Uterus (tissue), 2 donors: ENCODE measurements around the gene DPPA5.

Experiments used
- POLR2A ChIP-seq, 2 donors: fragments of 450-650 bp; IDR thresholded peaks; one replicate each; pipeline ENCODE4 v1.6.1; 2016; ENCODE audit warnings: antibody characterized with exemption in 2 of 2, mild to moderate bottlenecking in 1 of 2, moderate library complexity in 1 of 2
- TF ChIP-seq, protein P1 (sequence below), 4 experiments: fragments of 200-600 bp in 2 of 4; fragments of 450-650 bp in 2 of 4; sonication (generic) in 2 of 4; IDR thresholded peaks; one replicate each; pipeline ENCODE4 v1.5.1; 2016 to 2019; ENCODE audit warnings: antibody characterized with exemption in 4 of 4, mild to moderate bottlenecking in 2 of 4, moderate library complexity in 1 of 4

DNA sequence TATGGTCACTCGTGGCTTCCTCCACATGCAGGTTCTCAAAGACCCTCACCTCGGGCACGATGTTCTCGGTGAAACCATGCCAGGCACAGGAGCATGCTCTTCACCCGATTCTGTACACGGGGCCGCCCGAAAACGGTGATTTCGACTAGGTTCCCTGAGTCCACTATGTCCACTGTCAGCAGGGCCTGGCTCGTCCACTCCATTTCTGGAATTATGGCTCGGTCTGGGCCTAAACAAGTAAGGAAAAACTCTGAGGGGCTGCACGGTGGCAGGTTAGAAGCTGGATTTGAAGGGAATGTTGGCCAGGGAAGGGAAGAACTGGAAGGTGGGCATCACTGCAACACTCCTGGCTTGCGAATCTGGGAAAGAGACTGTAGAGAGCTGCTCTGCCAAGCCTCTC lies 15.1 kb upstream of the DPPA5 start:
- TF ChIP-seq, protein P1, sequence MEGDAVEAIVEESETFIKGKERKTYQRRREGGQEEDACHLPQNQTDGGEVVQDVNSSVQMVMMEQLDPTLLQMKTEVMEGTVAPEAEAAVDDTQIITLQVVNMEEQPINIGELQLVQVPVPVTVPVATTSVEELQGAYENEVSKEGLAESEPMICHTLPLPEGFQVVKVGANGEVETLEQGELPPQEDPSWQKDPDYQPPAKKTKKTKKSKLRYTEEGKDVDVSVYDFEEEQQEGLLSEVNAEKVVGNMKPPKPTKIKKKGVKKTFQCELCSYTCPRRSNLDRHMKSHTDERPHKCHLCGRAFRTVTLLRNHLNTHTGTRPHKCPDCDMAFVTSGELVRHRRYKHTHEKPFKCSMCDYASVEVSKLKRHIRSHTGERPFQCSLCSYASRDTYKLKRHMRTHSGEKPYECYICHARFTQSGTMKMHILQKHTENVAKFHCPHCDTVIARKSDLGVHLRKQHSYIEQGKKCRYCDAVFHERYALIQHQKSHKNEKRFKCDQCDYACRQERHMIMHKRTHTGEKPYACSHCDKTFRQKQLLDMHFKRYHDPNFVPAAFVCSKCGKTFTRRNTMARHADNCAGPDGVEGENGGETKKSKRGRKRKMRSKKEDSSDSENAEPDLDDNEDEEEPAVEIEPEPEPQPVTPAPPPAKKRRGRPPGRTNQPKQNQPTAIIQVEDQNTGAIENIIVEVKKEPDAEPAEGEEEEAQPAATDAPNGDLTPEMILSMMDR (IDR thresholded peaks at IDR 0.05): no peak
- TF ChIP-seq POLR2A (IDR thresholded peaks at IDR 0.05): no peak
